HFFc6 (cell line): Measurements from ENCODE around the gene PLEKHG7. TPM values are rescaled to one million over a fixed set of nuclear protein-coding genes. Genes with fewer than 3 reads are reported as not detected.

Source experiments
- DNase-seq: peaks from one replicate; pipeline ENCODE4 v3.0.0-alpha.2; 2018
- H3K27ac Mint-ChIP-seq: 2 replicates; pipeline ENCODE4 v1.8.0; 2020; ENCODE audit warnings: mild to moderate bottlenecking, mixed read lengths
- H3K27me3 Mint-ChIP-seq: 2 replicates; pipeline ENCODE4 v1.8.0; 2021; ENCODE audit warnings: mild to moderate bottlenecking, moderate library complexity, mixed read lengths; ENCODE audit not compliant: insufficient read depth
- H3K36me3 Mint-ChIP-seq: 2 replicates; pipeline ENCODE4 v1.8.0; 2021; ENCODE audit warnings: low read depth, mixed read lengths
- H3K4me1 Mint-ChIP-seq: 2 replicates; pipeline ENCODE4 v1.8.0; 2020; ENCODE audit warnings: low read depth, mixed read lengths
- H3K4me3 Mint-ChIP-seq: 2 replicates; pipeline ENCODE4 v1.8.0; 2020; ENCODE audit warnings: mild to moderate bottlenecking, moderate library complexity, mixed read lengths
- H3K9me3 Mint-ChIP-seq: 2 replicates; pipeline ENCODE4 v1.8.0; 2020; ENCODE audit warnings: mild to moderate bottlenecking, mixed read lengths
- CTCF ChIP-seq: fragments of 200-600 bp; sonication (generic); IDR thresholded peaks from 2 replicates; pipeline ENCODE4 v1.5.0; 2021; ENCODE audit warnings: antibody characterized with exemption, mild to moderate bottlenecking
- total RNA-seq, 6 experiments: library from RNA; stranded (reverse); fragmentation: NEBNext Ultra II Directional; extraction: Animal tissue kit (Norgen Biotek cat#: 25700); gene quantifications; 2 replicates in 1 of 6; 3 replicates in 5 of 6; pipeline ENCODE4 v1.2.3, GENCODE V29; 2021

Gene PLEKHG7
- total RNA-seq, 6 experiments from 2014 or later = 0.06 TPM; not detected in 5

GRCh38 chr12:92802906-92803305, 100.1 kb downstream of the PLEKHG7 start:
- DNase-seq = no peak
- Mint-ChIP-seq H3K9me3 (no peaks in the 10 kb centered on the region; the same call in 1 of the 2 replicates), H3K27ac (no peak overlapping the region), H3K4me1 (no peaks in the 10 kb centered on the region), H3K36me3 (peaks cover 38% of the 10 kb centered on the region), H3K4me3 (no peak overlapping the region), H3K27me3 (no peaks in the 10 kb centered on the region)
- no peak for TF ChIP-seq CTCF

- H3K36me3 Mint-ChIP-seq = peaks cover 38% of the 10 kb centered on the region
- no peak for TF ChIP-seq CTCF
- H3K4me1 Mint-ChIP-seq = no peaks in the 10 kb centered on the region
- no peaks in the 10 kb centered on the region for H3K27me3 Mint-ChIP-seq
- no peaks in the 10 kb centered on the region; the same call in 1 of the 2 replicates for H3K9me3 Mint-ChIP-seq
- H3K4me3 Mint-ChIP-seq = no peak overlapping the region
- DNase-seq = no peak
- no peak overlapping the region for H3K27ac Mint-ChIP-seq
Observed at GRCh38 chr12:92803903-92804302, 101.1 kb downstream of the PLEKHG7 start.

- H3K36me3 Mint-ChIP-seq = peaks cover 31% of the 10 kb centered on the region
- no peaks in the 10 kb centered on the region; the same call in 1 of the 2 replicates for H3K9me3 Mint-ChIP-seq
- no peaks in the 10 kb centered on the region for H3K4me1 Mint-ChIP-seq
- H3K27me3 Mint-ChIP-seq = no peaks in the 10 kb centered on the region
- no peak overlapping the region for H3K4me3 Mint-ChIP-seq
- TF ChIP-seq CTCF = no peak
- H3K27ac Mint-ChIP-seq = no peak overlapping the region
- DNase-seq = no peak
Observed at GRCh38 chr12:92810370-92810769, 107.6 kb downstream of the PLEKHG7 start.

GRCh38 chr12:92814584-92814983, 111.8 kb downstream of the PLEKHG7 start:
- no peak overlapping the region for H3K27ac Mint-ChIP-seq
- no peaks in the 10 kb centered on the region for H3K27me3 Mint-ChIP-seq
- no peaks in the 10 kb centered on the region for H3K9me3 Mint-ChIP-seq
- no peaks in the 10 kb centered on the region for H3K4me1 Mint-ChIP-seq
- peaks cover 13% of the 10 kb centered on the region; the same call in 1 of the 2 replicates for H3K36me3 Mint-ChIP-seq
- H3K4me3 Mint-ChIP-seq = no peak overlapping the region
- TF ChIP-seq CTCF = no peak
- DNase-seq = no peak

GRCh38 chr12:92821142-92821541, 118.4 kb downstream of the PLEKHG7 start:
- no peaks in the 10 kb centered on the region for H3K27me3 Mint-ChIP-seq
- no peak overlapping the region for H3K4me3 Mint-ChIP-seq
- DNase-seq = no peak
- H3K36me3 Mint-ChIP-seq = peaks cover 9% of the 10 kb centered on the region; the same call in 1 of the 2 replicates
- no peak overlapping the region for H3K27ac Mint-ChIP-seq
- no peaks in the 10 kb centered on the region for H3K9me3 Mint-ChIP-seq
- TF ChIP-seq CTCF = no peak
- no peaks in the 10 kb centered on the region for H3K4me1 Mint-ChIP-seq

Other genes starting within 250 kb of the PLEKHG7 start
- gene EEA1, start 226.3 kb downstream of the PLEKHG7 start, total RNA-seq = 10 to 100 TPM; 40.7 to 45.2 (median 44.1) TPM